ENCODE results near the gene CELSR3. TPM values are rescaled to one million over a fixed set of nuclear protein-coding genes. Genes with fewer than 3 reads are reported as not detected.

The CELSR3 gene
- total RNA-seq, 1 experiment from 2014 or later: 35.4 TPM

- H3K36me3 Mint-ChIP-seq (ENCODE audit: insufficient read depth, unreplicated experiment): peaks cover 38% of the 10 kb centered on the region
- H3K36me3 ChIP-seq (ENCODE audit: control insufficient read depth, insufficient read depth, low read length): peaks cover 4% of the 10 kb centered on the region; the same call in 1 of the 2 replicates
These were observed 22.6 kb downstream of the CELSR3 start for GRCh38 chr3:48639944-48640606.

GRCh38 chr3:48637305-48637704 lies 25.4 kb downstream of the CELSR3 start:
- H3K4me1 Mint-ChIP-seq (ENCODE audit: low read depth, unreplicated experiment): peaks cover 21% of the 10 kb centered on the region
- peaks cover 2% of the 10 kb centered on the region; the same call in 1 of the 2 replicates for H3K36me3 ChIP-seq (ENCODE audit: control insufficient read depth, insufficient read depth, low read length)
- H3K4me3 ChIP-seq (ENCODE audit: low read depth, low read length): no peak overlapping the region
- H3K4me1 ChIP-seq: peaks cover 19% of the 10 kb centered on the region
- H3K36me3 Mint-ChIP-seq (ENCODE audit: insufficient read depth, unreplicated experiment): peaks cover 45% of the 10 kb centered on the region
- DNase-seq: peak in 1 of 2 experiments; percentile 15
- no TSS peak for BruUV-seq (replicated peaks)
- CTCF ChIA-PET: no interaction called here
- no peaks in the 10 kb centered on the region for H3K9me3 Mint-ChIP-seq (ENCODE audit: unreplicated experiment)
- POLR2A ChIA-PET: no interaction called here
- TF ChIP-seq CTCF (IDR thresholded peaks at IDR 0.05; ENCODE audit: insufficient read depth in 1 of 2, low read depth in 1 of 2, low read length in 1 of 2, severe bottlenecking in 1 of 2, unreplicated experiment in 1 of 2): no peak
- intact Hi-C loops (cut with micrococcal nuclease; ENCODE audit: unreplicated experiment): no loop called here
- H3K4me3 Mint-ChIP-seq (ENCODE audit: unreplicated experiment): peak overlapping the region; percentile 2
- no peaks in the 10 kb centered on the region for H3K9me3 ChIP-seq
- H3K27me3 ChIP-seq (replicated peaks; ENCODE audit: control insufficient read depth, insufficient read depth, low read length): no peaks in the 10 kb centered on the region
- H3K27ac Mint-ChIP-seq (ENCODE audit: unreplicated experiment): peak overlapping the region; percentile 44
- no peaks in the 10 kb centered on the region for H3K27me3 Mint-ChIP-seq (ENCODE audit: insufficient read depth, unreplicated experiment)

More at GRCh38 chr3:48639944-48640606, 22.6 kb downstream of the CELSR3 start:
- peaks cover 12% of the 10 kb centered on the region for H3K4me1 ChIP-seq
- Mint-ChIP-seq H3K4me1 (ENCODE audit: low read depth, unreplicated experiment) (peaks cover 10% of the 10 kb centered on the region), H3K4me3 (ENCODE audit: unreplicated experiment) (no peak overlapping the region), H3K27ac (ENCODE audit: unreplicated experiment) (no peak overlapping the region), H3K27me3 (ENCODE audit: insufficient read depth, unreplicated experiment) (no peaks in the 10 kb centered on the region), H3K9me3 (ENCODE audit: unreplicated experiment) (no peaks in the 10 kb centered on the region)
- intact Hi-C loops (cut with micrococcal nuclease; ENCODE audit: unreplicated experiment): no loop called here
- no peaks in the 10 kb centered on the region for H3K27me3 ChIP-seq (replicated peaks; ENCODE audit: control insufficient read depth, insufficient read depth, low read length)
- no peak for DNase-seq
- H3K9me3 ChIP-seq: no peaks in the 10 kb centered on the region
- TF ChIP-seq CTCF (IDR thresholded peaks at IDR 0.05; ENCODE audit: insufficient read depth in 1 of 2, low read depth in 1 of 2, low read length in 1 of 2, severe bottlenecking in 1 of 2, unreplicated experiment in 1 of 2): no peak
- POLR2A ChIA-PET: no interaction called here
- no peak overlapping the region for H3K4me3 ChIP-seq (ENCODE audit: low read depth, low read length)
- CTCF ChIA-PET: no interaction called here
- BruUV-seq (replicated peaks): no TSS peak

- peaks cover 38% of the 10 kb centered on the region for H3K36me3 Mint-ChIP-seq (ENCODE audit: insufficient read depth, unreplicated experiment)
- no peaks in the 10 kb centered on the region for H3K9me3 Mint-ChIP-seq (ENCODE audit: unreplicated experiment)
- H3K9me3 ChIP-seq: no peaks in the 10 kb centered on the region
- no peaks in the 10 kb centered on the region for H3K27me3 ChIP-seq (replicated peaks; ENCODE audit: control insufficient read depth, insufficient read depth, low read length)
- TF ChIP-seq CTCF (IDR thresholded peaks at IDR 0.05; ENCODE audit: insufficient read depth in 1 of 2, low read depth in 1 of 2, low read length in 1 of 2, severe bottlenecking in 1 of 2, unreplicated experiment in 1 of 2): no peak
- no peak overlapping the region for H3K27ac Mint-ChIP-seq (ENCODE audit: unreplicated experiment)
- no peaks in the 10 kb centered on the region for H3K27me3 Mint-ChIP-seq (ENCODE audit: insufficient read depth, unreplicated experiment)
- peaks cover 21% of the 10 kb centered on the region for H3K4me1 Mint-ChIP-seq (ENCODE audit: low read depth, unreplicated experiment)
- peak overlapping the region; percentile 83 for H3K4me3 ChIP-seq (ENCODE audit: low read depth, low read length)
- peaks cover 19% of the 10 kb centered on the region for H3K4me1 ChIP-seq
- no peak for DNase-seq
- CTCF ChIA-PET: interaction anchor here (0.6 to 1.8 kb wide), 6 partner anchors 13 to 377 kb away, joined by 3 to 7 read pairs (median 4); partner anchors contain the start of genes CCDC51, CELSR3, NCKIPSD and TMA7
- H3K36me3 ChIP-seq (ENCODE audit: control insufficient read depth, insufficient read depth, low read length): peaks cover 2% of the 10 kb centered on the region; the same call in 1 of the 2 replicates
- POLR2A ChIA-PET: interaction anchor here (1.2 kb wide), 2 partner anchors 50 to 78 kb away, joined by 4 read pairs; partner anchors contain the start of gene NCKIPSD
- no TSS peak for BruUV-seq (replicated peaks)
- peak overlapping the region; percentile 78 for H3K4me3 Mint-ChIP-seq (ENCODE audit: unreplicated experiment)
- intact Hi-C loops (cut with micrococcal nuclease; ENCODE audit: unreplicated experiment): no loop called here
These were observed 26.5 kb downstream of the CELSR3 start for GRCh38 chr3:48636149-48636655.

Data from Caco-2 (cell line).